ENCODE data around the gene CYP27A1.

The CYP27A1 gene

DNA sequence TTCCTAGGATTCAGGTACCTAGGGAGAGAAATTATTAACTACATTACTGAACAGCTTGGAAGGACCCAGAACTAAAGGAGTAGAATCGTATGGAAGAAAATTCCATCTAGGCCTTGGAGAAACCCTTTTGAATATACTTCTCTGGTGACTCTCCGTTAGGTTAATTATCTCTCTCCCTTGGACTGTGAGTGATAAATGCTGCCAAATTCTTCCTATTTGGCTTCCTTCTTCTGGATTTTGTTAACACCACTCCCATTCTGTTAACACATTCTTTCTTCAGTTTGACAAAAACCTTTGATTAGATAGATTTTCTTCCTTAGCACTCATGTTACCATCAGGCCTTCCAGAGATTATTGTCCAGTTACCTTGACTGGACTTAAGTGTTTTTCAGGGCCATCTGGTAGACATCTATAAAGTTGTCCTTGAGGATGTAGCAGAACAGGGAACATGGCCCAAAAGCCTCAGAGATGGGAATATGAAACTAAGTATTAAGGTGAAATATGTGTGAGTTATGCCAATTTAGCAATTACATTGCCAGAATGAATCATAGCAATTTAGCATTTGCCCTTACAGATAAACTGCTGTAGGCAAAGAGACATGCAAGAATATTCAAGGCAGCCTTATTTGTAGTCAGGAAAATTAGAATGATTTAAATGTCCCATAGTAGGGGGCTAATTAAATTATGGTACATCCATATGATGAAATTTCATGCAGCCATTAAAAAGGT is 6.7 kb downstream of the CYP27A1 start:
- TF ChIP-seq, protein P1, sequence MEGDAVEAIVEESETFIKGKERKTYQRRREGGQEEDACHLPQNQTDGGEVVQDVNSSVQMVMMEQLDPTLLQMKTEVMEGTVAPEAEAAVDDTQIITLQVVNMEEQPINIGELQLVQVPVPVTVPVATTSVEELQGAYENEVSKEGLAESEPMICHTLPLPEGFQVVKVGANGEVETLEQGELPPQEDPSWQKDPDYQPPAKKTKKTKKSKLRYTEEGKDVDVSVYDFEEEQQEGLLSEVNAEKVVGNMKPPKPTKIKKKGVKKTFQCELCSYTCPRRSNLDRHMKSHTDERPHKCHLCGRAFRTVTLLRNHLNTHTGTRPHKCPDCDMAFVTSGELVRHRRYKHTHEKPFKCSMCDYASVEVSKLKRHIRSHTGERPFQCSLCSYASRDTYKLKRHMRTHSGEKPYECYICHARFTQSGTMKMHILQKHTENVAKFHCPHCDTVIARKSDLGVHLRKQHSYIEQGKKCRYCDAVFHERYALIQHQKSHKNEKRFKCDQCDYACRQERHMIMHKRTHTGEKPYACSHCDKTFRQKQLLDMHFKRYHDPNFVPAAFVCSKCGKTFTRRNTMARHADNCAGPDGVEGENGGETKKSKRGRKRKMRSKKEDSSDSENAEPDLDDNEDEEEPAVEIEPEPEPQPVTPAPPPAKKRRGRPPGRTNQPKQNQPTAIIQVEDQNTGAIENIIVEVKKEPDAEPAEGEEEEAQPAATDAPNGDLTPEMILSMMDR (IDR thresholded peaks at IDR 0.05; ENCODE audit: insufficient read depth, low read length, missing control alignments), result no peak
- POLR2A ChIA-PET, result no interaction called here
- CTCF ChIA-PET, result no interaction called here
- no peak overlapping the region for H3K4me3 ChIP-seq (ENCODE audit: low read depth, low read length)
- DNase-seq (ENCODE audit: low read depth, low spot score), result no peak

DNA sequence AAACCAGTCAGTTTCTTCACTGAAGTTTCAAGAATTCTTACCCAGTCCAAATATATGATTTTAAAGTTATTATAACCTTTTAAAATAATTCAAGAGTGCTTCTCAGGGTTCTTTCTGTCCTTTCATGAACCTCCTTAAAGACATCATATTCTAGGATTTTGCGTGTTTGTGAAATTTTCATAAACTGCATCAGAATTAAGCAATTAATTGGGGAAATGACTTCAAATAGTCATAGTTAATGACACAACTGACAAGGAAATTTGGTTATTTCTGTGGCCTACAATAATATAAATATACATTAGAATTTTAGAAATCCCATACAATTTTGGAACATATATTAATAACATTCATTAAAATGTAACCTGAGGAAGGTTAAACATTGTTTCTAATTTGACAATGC is 10.5 kb downstream of the CYP27A1 start:
- no peak for DNase-seq (ENCODE audit: low read depth, low spot score)
- TF ChIP-seq, protein P1 (IDR thresholded peaks at IDR 0.05; ENCODE audit: insufficient read depth, low read length, missing control alignments), result no peak
- POLR2A ChIA-PET, result no interaction called here
- H3K4me3 ChIP-seq (ENCODE audit: low read depth, low read length), result no peak overlapping the region
- CTCF ChIA-PET, result interaction anchor here (1.8 kb wide), 1 partner anchor 10 kb away, joined by 4 read pairs; the partner anchor contains the start of gene CYP27A1

- POLR2A ChIA-PET, result no interaction called here
Measured at GRCh38 chr2:218796691-218797090, 14.7 kb downstream of the CYP27A1 start.

GRCh38 chr2:218798767-218799504 is 17.0 kb downstream of the CYP27A1 start:
- DNase-seq (ENCODE audit: low read depth, low spot score), result no peak
- TF ChIP-seq, protein P1 (IDR thresholded peaks at IDR 0.05; ENCODE audit: insufficient read depth, low read length, missing control alignments), result no peak
- POLR2A ChIA-PET, result no interaction called here
- CTCF ChIA-PET, result no interaction called here
- no peak overlapping the region for H3K4me3 ChIP-seq (ENCODE audit: low read depth, low read length)

More at GRCh38 chr2:218796691-218797090, 14.7 kb downstream of the CYP27A1 start:
- no peak overlapping the region for H3K4me3 ChIP-seq (ENCODE audit: low read depth, low read length)
- TF ChIP-seq, protein P1 (IDR thresholded peaks at IDR 0.05; ENCODE audit: insufficient read depth, low read length, missing control alignments), result no peak
- DNase-seq (ENCODE audit: low read depth, low spot score), result no peak
- CTCF ChIA-PET, result no interaction called here

GRCh38 chr2:218799990-218800389 is 18.0 kb downstream of the CYP27A1 start:
- DNase-seq (ENCODE audit: low read depth, low spot score), result no peak
- no peak overlapping the region for H3K4me3 ChIP-seq (ENCODE audit: low read depth, low read length)
- TF ChIP-seq, protein P1 (IDR thresholded peaks at IDR 0.05; ENCODE audit: insufficient read depth, low read length, missing control alignments), result no peak
- CTCF ChIA-PET, result no interaction called here
- POLR2A ChIA-PET, result no interaction called here

- ChIA-PET CTCF (no interaction called here), POLR2A (no interaction called here)
- TF ChIP-seq, protein P1 (IDR thresholded peaks at IDR 0.05; ENCODE audit: insufficient read depth, low read length, missing control alignments), result no peak
- no peak for DNase-seq (ENCODE audit: low read depth, low spot score)
- H3K4me3 ChIP-seq (ENCODE audit: low read depth, low read length), result no peak overlapping the region
Measured at GRCh38 chr2:218802386-218802994, 20.5 kb downstream of the CYP27A1 start.

Measured in AG04449 (cell line).